ENCODE measurements around the gene LARGE1.

Gene LARGE1

GRCh38 chr22:33557836-33558235 is 362.4 kb downstream of the LARGE1 start:
- DNase-seq (ENCODE audit: low read depth): no peak

GRCh38 chr22:33555814-33556522 is 364.3 kb downstream of the LARGE1 start:
- no peak for DNase-seq (ENCODE audit: low read depth)

- DNase-seq (ENCODE audit: low read depth): no peak
These were observed 366.8 kb downstream of the LARGE1 start for GRCh38 chr22:33553493-33553892.

- DNase-seq (ENCODE audit: low read depth): no peak
These were observed 375.6 kb downstream of the LARGE1 start for GRCh38 chr22:33544707-33545106.

GRCh38 chr22:33542722-33543121 is 377.6 kb downstream of the LARGE1 start:
- DNase-seq (ENCODE audit: low read depth): no peak

- no peak for DNase-seq (ENCODE audit: low read depth)
These were observed 378.1 kb downstream of the LARGE1 start for GRCh38 chr22:33542153-33542552.

- no peak for DNase-seq (ENCODE audit: low read depth)
These were observed 380.1 kb downstream of the LARGE1 start for GRCh38 chr22:33539902-33540751.

GRCh38 chr22:33539202-33539901 is 380.9 kb downstream of the LARGE1 start:
- no peak for DNase-seq (ENCODE audit: low read depth)

- DNase-seq (ENCODE audit: low read depth): no peak
These were observed 381.9 kb downstream of the LARGE1 start for GRCh38 chr22:33538277-33538885.

GRCh38 chr22:33537059-33537458 is 383.2 kb downstream of the LARGE1 start:
- no peak for DNase-seq (ENCODE audit: low read depth)

- no peak for DNase-seq (ENCODE audit: low read depth)
These were observed 384.1 kb downstream of the LARGE1 start for GRCh38 chr22:33535937-33536875.

- DNase-seq (ENCODE audit: low read depth): no peak
These were observed 390.7 kb downstream of the LARGE1 start for GRCh38 chr22:33529424-33530113.

- no peak for DNase-seq (ENCODE audit: low read depth)
These were observed 392.1 kb downstream of the LARGE1 start for GRCh38 chr22:33528183-33528582.

GRCh38 chr22:33526434-33527107 is 393.7 kb downstream of the LARGE1 start:
- no peak for DNase-seq (ENCODE audit: low read depth)

- DNase-seq (ENCODE audit: low read depth): no peak
These were observed 395.6 kb downstream of the LARGE1 start for GRCh38 chr22:33524511-33525260.

- no peak for DNase-seq (ENCODE audit: low read depth)
These were observed 398.2 kb downstream of the LARGE1 start for GRCh38 chr22:33521879-33522665.

- DNase-seq (ENCODE audit: low read depth): no peak
These were observed 399.1 kb downstream of the LARGE1 start for GRCh38 chr22:33520904-33521780.

All from HS-27A (cell line).